Hematopoietic multipotent progenitor cell treated with erythropoietin and hydrocortisone succinate and interleukin-3 and kit ligand, for 8 days (in vitro differentiated cells): ENCODE data around the gene PAX7.
"Not testable (repeated sequence)": the region's sequence is repeated elsewhere in the genome, so short reads cannot be mapped to it uniquely, and the experiment has no call there.

ENCODE experiments used
- DNase-seq: peaks from one replicate; pipeline ENCODE4 v3.0.0-alpha.2; 2015

PAX7 gene

GRCh38 chr1:18630511-18631495 is at the start of gene PAX7:
TSS of gene PAX7 (plus strand) at chr1:18630846. CDS start at chr1:18631604, 758 bp downstream.
- DNase-seq = no peak

GRCh38 chr1:18581420-18581880 is 49.2 kb upstream of the PAX7 start:
- DNase-seq = peak; percentile 3

- no peak for DNase-seq
Measured at GRCh38 chr1:18582890-18583289, 47.8 kb upstream of the PAX7 start.

GRCh38 chr1:18583326-18583941 is 47.2 kb upstream of the PAX7 start:
- DNase-seq = no peak

- not testable (repeated sequence) for DNase-seq
Measured at GRCh38 chr1:18586016-18586415, 44.6 kb upstream of the PAX7 start.

- no peak for DNase-seq
Measured at GRCh38 chr1:18588093-18588492, 42.6 kb upstream of the PAX7 start.

GRCh38 chr1:18592368-18592767 is 38.3 kb upstream of the PAX7 start:
- no peak for DNase-seq

GRCh38 chr1:18597160-18598042 is 33.2 kb upstream of the PAX7 start:
- peak; percentile 9 for DNase-seq

- no peak for DNase-seq
Measured at GRCh38 chr1:18599086-18599485, 31.6 kb upstream of the PAX7 start.

GRCh38 chr1:18599704-18600103 is 30.9 kb upstream of the PAX7 start:
- DNase-seq = no peak

GRCh38 chr1:18602533-18603211 is 28.0 kb upstream of the PAX7 start:
- DNase-seq = no peak

GRCh38 chr1:18603212-18603852 is 27.3 kb upstream of the PAX7 start:
- no peak for DNase-seq

GRCh38 chr1:18606443-18607288 is 24.0 kb upstream of the PAX7 start:
- DNase-seq = no peak

GRCh38 chr1:18607289-18607760 is 23.3 kb upstream of the PAX7 start:
- no peak for DNase-seq

GRCh38 chr1:18608534-18608933 is 22.1 kb upstream of the PAX7 start:
- no peak for DNase-seq

GRCh38 chr1:18611311-18611710 is 19.3 kb upstream of the PAX7 start:
- no peak for DNase-seq

GRCh38 chr1:18612073-18612472 is 18.6 kb upstream of the PAX7 start:
- DNase-seq = no peak

- DNase-seq = no peak
Measured at GRCh38 chr1:18614069-18614735, 16.4 kb upstream of the PAX7 start.

- no peak for DNase-seq
Measured at GRCh38 chr1:18618546-18619466, 11.8 kb upstream of the PAX7 start.
